Suprapubic skin (tissue), 4 donors: ENCODE results near the gene NACAD. TPM values are rescaled to one million over a fixed set of nuclear protein-coding genes. Genes with fewer than 3 reads are reported as not detected.
A peak's percentile ranks its signal among the peaks of the same experiment; 100 is the strongest.

Experiments used
- DNase-seq, 2 donors: peaks; one replicate each; pipeline ENCODE4 v3.0.0-alpha.2; 2019; ENCODE audit warnings: low spot score in 2 of 2
- H3K27ac ChIP-seq: fragments of 200-600 bp; sonication (generic); one replicate; pipeline ENCODE4 v1.5.1; 2019
- H3K27me3 ChIP-seq: fragments of 200-600 bp; sonication (generic); one replicate; pipeline ENCODE4 v1.5.1; 2019
- H3K36me3 ChIP-seq: fragments of 200-600 bp; sonication (generic); one replicate; pipeline ENCODE4 v1.5.1; 2019
- H3K4me1 ChIP-seq: fragments of 200-600 bp; sonication (generic); one replicate; pipeline ENCODE4 v1.5.1; 2019
- H3K4me3 ChIP-seq: fragments of 200-600 bp; sonication (generic); one replicate; pipeline ENCODE4 v1.5.1; 2019; ENCODE audit warnings: mild to moderate bottlenecking
- H3K9me3 ChIP-seq: fragments of 200-600 bp; sonication (generic); one replicate; pipeline ENCODE4 v1.5.1; 2019
- CTCF ChIP-seq, 2 donors: fragments of 200-600 bp in 1 of 2; fragments of 450-650 bp in 1 of 2; sonication (generic) in 1 of 2; IDR thresholded peaks; one replicate each; pipeline ENCODE4 v1.5.1; 2016 to 2019; ENCODE audit warnings: antibody characterized with exemption in 2 of 2, mild to moderate bottlenecking in 1 of 2, moderate library complexity in 1 of 2
- EP300 ChIP-seq: sonication (generic); formaldehyde crosslinking; IDR thresholded peaks from one replicate; pipeline ENCODE4 v1.6.1; 2017; ENCODE audit warnings: antibody characterized with exemption
- POLR2A ChIP-seq, 2 donors: fragments of 450-650 bp; IDR thresholded peaks; one replicate each; pipeline ENCODE4 v1.6.1; 2017; ENCODE audit warnings: antibody characterized with exemption in 2 of 2, mild to moderate bottlenecking in 2 of 2, moderate library complexity in 2 of 2
- POLR2AphosphoS5 ChIP-seq, 3 donors: sonication (generic); formaldehyde crosslinking; IDR thresholded peaks; one replicate each; pipeline ENCODE4 v1.6.1; 2017; ENCODE audit warnings: antibody characterized with exemption in 3 of 3
- WGBS: methylation state at CpG from one replicate; pipeline ENCODE4 v1.1.5; 2018; 5-methylcytosine and 5-hydroxymethylcytosine counted together
- total RNA-seq, 4 donors: library from RNA; depleted of rRNA; stranded (reverse); fragments of >200 nt; gene quantifications; one replicate each; pipeline ENCODE4 v1.1.0, GENCODE V29; 2016

The NACAD gene
- total RNA-seq, 4 donors from 2014 or later: 0.76 to 1.4 (median 1.0) TPM

- H3K36me3 ChIP-seq: no peaks in the 10 kb centered on the region
- DNase-seq: no peak
- no peak overlapping the region for H3K27ac ChIP-seq
- H3K4me1 ChIP-seq: peaks cover 13% of the 10 kb centered on the region
- no peak overlapping the region for H3K4me3 ChIP-seq
- TF ChIP-seq EP300 (no peak), POLR2AphosphoS5 (IDR thresholded peaks at IDR 0.05) (no peak), POLR2A (IDR thresholded peaks at IDR 0.05) (no peak), CTCF (IDR thresholded peaks at IDR 0.05) (no peak)
- no peaks in the 10 kb centered on the region for H3K9me3 ChIP-seq
- WGBS: 100% methylated on average over 1 of the region's 6 CpGs
- H3K27me3 ChIP-seq: peaks cover 5% of the 10 kb centered on the region
Observed at GRCh38 chr7:45087301-45088145, 1.2 kb downstream of the NACAD start.

- no peak for DNase-seq
- Histone ChIP-seq H3K9me3 (no peaks in the 10 kb centered on the region), H3K4me1 (peaks cover 13% of the 10 kb centered on the region), H3K27ac (no peak overlapping the region), H3K4me3 (no peak overlapping the region), H3K27me3 (peaks cover 5% of the 10 kb centered on the region), H3K36me3 (no peaks in the 10 kb centered on the region)
- TF ChIP-seq EP300 (no peak), POLR2A (IDR thresholded peaks at IDR 0.05) (no peak), POLR2AphosphoS5 (IDR thresholded peaks at IDR 0.05) (no peak), CTCF (IDR thresholded peaks at IDR 0.05) (no peak)
- WGBS: 90% methylated on average over 12 of the region's 15 CpGs
Observed at GRCh38 chr7:45086331-45087065, 2.3 kb downstream of the NACAD start.

- Histone ChIP-seq H3K9me3 (no peaks in the 10 kb centered on the region), H3K27me3 (peaks cover 5% of the 10 kb centered on the region), H3K27ac (no peak overlapping the region), H3K36me3 (no peaks in the 10 kb centered on the region), H3K4me3 (no peak overlapping the region), H3K4me1 (peaks cover 13% of the 10 kb centered on the region)
- no peak for TF ChIP-seq POLR2A (IDR thresholded peaks at IDR 0.05)
- no peak for TF ChIP-seq EP300
- TF ChIP-seq CTCF (IDR thresholded peaks at IDR 0.05): no peak
- TF ChIP-seq POLR2AphosphoS5 (IDR thresholded peaks at IDR 0.05): no peak
- WGBS: 92% methylated on average over 10 of the region's 23 CpGs
- DNase-seq: no peak
Observed at GRCh38 chr7:45085619-45086200, 3.1 kb downstream of the NACAD start.

- 80% methylated on average over 18 of the region's 24 CpGs for WGBS
- peaks cover 5% of the 10 kb centered on the region for H3K27me3 ChIP-seq
- no peak overlapping the region for H3K27ac ChIP-seq
- H3K36me3 ChIP-seq: no peaks in the 10 kb centered on the region
- H3K4me1 ChIP-seq: peaks cover 13% of the 10 kb centered on the region
- no peak overlapping the region for H3K4me3 ChIP-seq
- TF ChIP-seq POLR2AphosphoS5 (IDR thresholded peaks at IDR 0.05) (no peak), POLR2A (IDR thresholded peaks at IDR 0.05) (no peak)
- DNase-seq: peak in 1 of 2 donors; percentile 77
- H3K9me3 ChIP-seq: no peaks in the 10 kb centered on the region
Observed at GRCh38 chr7:45084901-45085618, 3.7 kb downstream of the NACAD start.

- Histone ChIP-seq H3K4me3 (no peak overlapping the region), H3K27ac (no peak overlapping the region)
- WGBS: 59% methylated on average over 3 of the region's 5 CpGs
Observed at GRCh38 chr7:45084336-45084735, 4.4 kb downstream of the NACAD start.

More at GRCh38 chr7:45084336-45084735, 4.4 kb downstream of the NACAD start:
- peak in 1 of 2 donors; percentile 32 for DNase-seq
- H3K4me1 ChIP-seq: peaks cover 10% of the 10 kb centered on the region
- TF ChIP-seq EP300: no peak
- no peak for TF ChIP-seq POLR2AphosphoS5 (IDR thresholded peaks at IDR 0.05)
- no peak for TF ChIP-seq POLR2A (IDR thresholded peaks at IDR 0.05)
- TF ChIP-seq CTCF (IDR thresholded peaks at IDR 0.05): no peak
- no peaks in the 10 kb centered on the region for H3K9me3 ChIP-seq
- H3K27me3 ChIP-seq: peaks cover 5% of the 10 kb centered on the region
- no peaks in the 10 kb centered on the region for H3K36me3 ChIP-seq
